ENCODE results near the gene SCO1. TPM values are rescaled to one million over a fixed set of nuclear protein-coding genes. Genes with fewer than 3 reads are reported as not detected.

SCO1 gene
- total RNA-seq, 1 donor from 2014 or later = 42.0 TPM

Other genes starting within 250 kb of the SCO1 start
- not detected in 2 replicates for gene MYH4, start 228.0 kb downstream of the SCO1 start, total RNA-seq
- not detected in 2 replicates for gene MYH1, start 179.0 kb downstream of the SCO1 start, total RNA-seq
- not detected in 2 replicates for gene MYH2, start 147.9 kb downstream of the SCO1 start, total RNA-seq
- gene MYH3, start 40.2 kb downstream of the SCO1 start, total RNA-seq = 6.5 and 7.3 TPM in 2 replicates
- gene ADPRM, start 61 bp upstream of the SCO1 start, total RNA-seq = 10.3 and 12.6 TPM in 2 replicates
- 0.98 and 1.3 TPM in 2 replicates for gene TMEM220, start 32.5 kb upstream of the SCO1 start, total RNA-seq
- gene TMEM238L, start 106.6 kb upstream of the SCO1 start, total RNA-seq = not detected in 2 replicates
- gene PIRT, start 140.6 kb upstream of the SCO1 start, total RNA-seq = not detected in 2 replicates

All from activated T-helper 1 cell treated with anti-CD3 and anti-CD28 coated beads, Interleukin-12 subunit alpha, Interleukin-12 subunit beta, Interleukin-2, Interleukin-4 antibody, amounts not matched to agents 30 ng/mL and 10 ng/mL and 1 ng/mL, durations not matched to agents 14 hours and 24 hours and 36 hours (primary cell).